ENCODE data around the gene ABTB1.

DNA sequence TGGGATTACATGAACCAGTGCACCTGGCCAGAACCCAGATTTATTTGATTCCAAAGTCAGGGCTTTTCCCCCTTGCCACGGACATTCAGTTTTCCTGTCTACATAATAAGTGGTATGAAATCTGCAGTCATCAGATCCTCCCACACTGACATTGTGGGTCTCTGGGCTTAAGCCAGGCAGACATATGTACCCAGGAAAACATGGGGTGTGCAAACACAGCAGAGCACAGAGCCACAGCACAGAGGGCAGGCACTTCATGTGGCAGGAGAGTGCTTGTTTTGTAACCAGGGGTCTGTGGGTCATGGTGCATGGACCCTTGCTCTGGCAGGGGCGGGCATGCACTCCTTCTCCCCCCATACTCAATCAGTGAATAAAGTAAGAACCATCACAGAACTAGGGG lies 6.1 kb upstream of the ABTB1 start:
- no peak for TF ChIP-seq YY1 (IDR thresholded peaks at IDR 0.05; ENCODE audit: insufficient read depth, insufficient read length)
- no peak for TF ChIP-seq ZNF274 (IDR thresholded peaks at IDR 0.05; ENCODE audit: low read depth, low read length)
- no peak for TF ChIP-seq SUZ12 (IDR thresholded peaks at IDR 0.05; ENCODE audit: extremely low read depth, insufficient read depth, insufficient read length)
